ENCODE measurements around the gene CA6. TPM values are rescaled to one million over a fixed set of nuclear protein-coding genes. Genes with fewer than 3 reads are reported as not detected.
"Not testable (repeated sequence)": the region's sequence is repeated elsewhere in the genome, so short reads cannot be mapped to it uniquely, and the experiment has no call there.

CA6 gene
- total RNA-seq, 1 experiment from 2014 or later, result not detected

- peak; percentile 79 for DNase-seq (ENCODE audit: low spot score)
Observed at GRCh38 chr1:9004700-9005394, 59.2 kb downstream of the CA6 start.

DNA sequence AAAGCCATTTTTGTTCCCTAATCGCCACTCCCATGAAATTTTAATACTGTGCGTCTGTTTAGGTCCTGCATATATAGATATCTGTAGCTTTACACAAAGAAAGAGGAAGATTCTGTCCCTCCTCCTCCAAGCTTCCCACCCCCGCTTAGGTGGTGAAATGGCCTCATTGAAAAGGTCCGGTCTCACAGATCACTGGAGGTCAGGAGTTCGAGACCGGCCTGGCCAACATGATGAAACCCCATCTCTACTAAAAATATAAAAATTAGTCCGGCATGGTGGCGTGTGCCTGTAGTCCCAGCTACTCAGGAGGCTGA lies 59.7 kb downstream of the CA6 start:
- no peak for DNase-seq (ENCODE audit: low spot score)

DNA sequence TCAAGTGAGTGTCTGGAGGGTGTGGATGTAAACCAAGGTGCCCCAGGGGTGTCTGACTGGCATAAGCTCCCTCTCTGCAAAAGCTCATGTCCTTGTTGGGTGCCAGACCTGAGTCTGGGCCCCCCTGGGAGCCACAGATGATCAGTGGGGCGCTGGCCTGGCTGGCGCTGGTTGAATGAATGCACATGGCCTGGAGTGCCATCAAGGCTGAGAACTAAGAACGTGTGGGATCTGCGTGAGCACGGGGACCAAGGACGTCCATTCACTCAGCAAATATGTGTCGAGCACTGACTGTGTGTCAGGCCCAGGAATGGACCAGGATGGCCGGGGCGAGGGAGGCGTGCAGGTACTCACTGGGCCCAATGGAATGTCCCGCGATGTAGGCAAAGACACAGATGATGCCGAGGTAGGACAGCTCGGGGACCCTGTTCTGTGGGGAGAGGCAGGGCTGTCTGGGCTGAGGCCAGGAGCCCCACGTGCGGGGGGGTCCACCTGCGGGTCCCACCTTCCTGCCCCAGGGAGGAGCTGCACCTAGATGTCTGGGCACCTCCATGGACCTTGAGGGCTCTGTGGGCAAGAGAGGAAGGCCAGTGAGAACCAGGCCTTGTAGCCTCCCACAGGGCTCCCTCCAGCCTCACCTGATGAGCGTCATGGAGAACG lies 61.4 kb downstream of the CA6 start:
- DNase-seq (ENCODE audit: low spot score), result no peak

- DNase-seq (ENCODE audit: low spot score), result no peak
Observed at GRCh38 chr1:9008236-9008635, 62.6 kb downstream of the CA6 start.

DNA sequence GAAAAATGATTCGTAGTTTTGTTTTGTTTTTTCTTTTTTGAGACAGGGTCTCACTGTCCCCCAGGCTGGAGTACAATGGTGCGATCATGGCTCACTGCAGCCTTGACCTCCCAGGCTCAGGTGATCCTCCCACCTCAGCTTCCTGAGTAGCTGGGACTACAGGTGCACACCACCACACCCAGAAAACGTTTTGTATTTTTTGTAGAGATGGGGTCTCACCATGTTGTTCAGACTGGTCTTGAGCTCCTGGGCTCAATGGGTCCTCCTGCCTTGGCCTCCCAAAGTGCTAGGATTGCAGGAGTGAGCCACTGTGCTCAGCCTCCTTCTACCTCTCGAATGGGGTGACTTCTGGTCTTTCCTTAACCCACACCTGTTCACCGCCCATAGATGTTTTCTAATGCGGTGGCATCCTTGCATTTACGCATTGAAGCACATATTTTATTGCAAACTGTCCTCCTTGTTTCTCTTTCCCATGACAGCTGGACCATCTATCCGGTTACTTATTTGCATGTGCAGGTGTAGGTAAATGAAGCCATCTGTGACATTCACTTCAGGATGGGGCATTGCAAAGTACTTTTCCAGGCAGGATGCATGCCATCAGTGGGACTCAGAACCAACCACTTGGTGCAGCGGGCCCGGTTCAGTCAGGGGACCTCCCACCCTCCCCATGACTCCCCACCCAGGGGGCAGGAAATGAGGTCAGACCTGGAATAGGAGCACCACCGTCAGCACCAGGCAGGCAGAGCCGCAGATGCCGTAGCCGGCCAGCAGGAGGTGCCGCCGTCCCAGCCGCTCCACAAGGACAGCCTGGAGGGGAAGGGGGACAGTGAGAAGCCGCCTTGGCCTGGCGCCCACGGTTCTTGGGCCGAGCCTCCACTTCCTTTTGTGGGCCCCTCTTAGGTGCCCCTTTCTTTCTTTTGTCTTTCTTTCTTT lies 64.0 kb downstream of the CA6 start:
- DNase-seq (ENCODE audit: low spot score), result no peak

DNA sequence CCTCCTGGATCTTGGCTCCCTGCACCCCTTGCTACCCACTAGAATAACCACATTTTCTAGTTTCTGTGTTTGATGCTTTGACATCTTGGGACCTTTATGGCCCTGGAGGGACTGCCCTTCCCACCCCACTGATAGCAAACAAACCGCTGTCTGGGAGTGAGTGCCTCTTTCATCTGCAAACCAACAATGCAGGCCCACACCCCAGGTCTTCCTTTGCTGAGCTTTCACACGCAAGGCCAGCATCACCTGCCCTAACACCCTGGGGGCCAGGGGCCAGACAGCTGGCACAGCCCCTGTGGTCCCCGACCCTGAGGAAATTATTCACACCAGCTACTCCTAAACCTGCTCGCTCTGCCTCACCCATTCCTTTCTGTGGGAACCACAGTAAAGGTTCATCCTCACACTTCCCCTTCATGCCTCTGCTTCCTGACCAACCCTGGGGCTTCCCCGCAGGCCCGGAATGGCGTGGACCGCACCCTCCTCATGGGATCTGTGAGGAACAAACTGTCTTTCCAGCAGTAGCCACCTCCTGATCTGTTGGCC lies 65.2 kb downstream of the CA6 start:
- no peak for DNase-seq (ENCODE audit: low spot score)

DNA sequence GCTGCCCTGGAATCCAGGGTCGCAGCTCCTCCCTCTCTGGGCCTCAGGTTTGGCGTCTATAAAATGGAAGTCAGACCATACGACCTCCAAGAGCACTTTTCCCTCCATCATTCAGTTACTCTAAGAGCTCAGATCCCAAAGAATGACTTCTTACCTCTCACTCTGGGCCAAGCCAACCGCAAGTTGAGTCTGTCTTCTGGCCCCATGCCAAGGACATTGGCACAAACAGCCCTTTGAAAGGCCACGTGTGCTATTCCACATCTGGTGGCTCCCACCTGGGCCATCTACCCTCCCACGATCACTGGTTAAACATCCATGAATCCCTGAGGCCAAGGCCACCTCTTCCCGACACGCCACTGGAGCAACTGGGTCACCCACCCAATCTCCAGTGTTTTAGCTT lies 68.2 kb downstream of the CA6 start:
- no peak for DNase-seq (ENCODE audit: low spot score)

- no peak for DNase-seq (ENCODE audit: low spot score)
Observed at GRCh38 chr1:9014475-9015375, 69.1 kb downstream of the CA6 start.

DNA sequence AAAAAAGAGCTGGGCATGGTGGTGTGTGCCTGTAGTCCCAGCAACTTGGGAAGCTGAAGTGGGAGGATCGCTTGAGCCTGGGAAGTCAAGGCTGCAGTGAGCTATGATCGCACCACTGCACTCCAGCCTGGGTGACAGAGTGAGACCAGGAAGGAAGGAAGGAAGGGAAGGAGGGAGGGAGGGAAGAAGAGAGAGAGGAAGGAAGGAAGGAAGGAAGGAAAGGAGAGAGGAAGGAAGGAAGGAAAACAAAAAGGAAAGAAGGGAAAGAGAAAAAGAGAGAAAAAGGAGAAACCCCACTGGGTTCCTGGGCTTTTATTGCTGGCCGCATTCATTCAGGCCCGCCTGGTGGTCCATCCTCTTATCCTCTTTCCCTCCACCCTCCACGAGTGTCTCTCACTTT lies 70.8 kb downstream of the CA6 start:
- DNase-seq (ENCODE audit: low spot score), result no peak

DNA sequence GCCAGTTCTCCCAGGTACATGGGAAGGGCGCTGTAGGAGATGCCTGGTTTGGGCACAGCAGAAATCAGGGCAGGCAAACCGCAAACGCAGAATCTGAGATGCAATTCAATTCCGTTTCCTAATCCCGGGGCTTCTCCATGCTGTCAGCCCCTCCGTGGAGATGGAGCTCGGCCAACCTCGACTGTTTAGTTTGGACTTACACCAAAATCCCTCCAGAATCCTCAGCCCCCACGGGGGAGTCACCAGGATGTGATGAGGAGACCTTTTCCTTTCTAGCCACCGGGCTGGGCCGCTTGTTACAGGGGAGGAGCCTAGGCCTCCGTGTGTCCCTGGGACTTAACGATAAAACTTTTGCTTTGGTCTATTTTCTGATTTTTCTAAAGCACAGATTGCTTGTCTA lies 72.7 kb downstream of the CA6 start:
- DNase-seq (ENCODE audit: low spot score), result no peak

DNA sequence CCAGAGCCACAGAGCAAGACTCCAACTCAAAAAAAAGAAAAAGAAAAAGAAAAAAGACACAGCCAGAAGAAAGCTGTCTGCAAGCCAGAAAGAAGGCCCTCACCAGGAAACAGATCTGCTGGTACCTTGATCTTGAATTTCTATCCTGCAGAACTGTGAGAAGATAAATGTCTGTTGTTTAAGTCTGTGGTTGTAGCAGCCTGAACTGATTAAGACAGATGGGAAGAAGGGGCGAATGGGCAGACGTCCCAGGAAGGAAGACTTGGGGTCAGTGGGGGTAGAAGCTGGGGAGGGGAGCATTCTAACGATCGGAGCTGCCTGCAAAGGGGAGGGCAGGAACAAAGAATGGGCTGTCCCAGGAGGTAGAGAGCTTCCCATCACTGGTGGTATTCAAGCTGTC lies 74.2 kb downstream of the CA6 start:
- DNase-seq (ENCODE audit: low spot score), result no peak

DNA sequence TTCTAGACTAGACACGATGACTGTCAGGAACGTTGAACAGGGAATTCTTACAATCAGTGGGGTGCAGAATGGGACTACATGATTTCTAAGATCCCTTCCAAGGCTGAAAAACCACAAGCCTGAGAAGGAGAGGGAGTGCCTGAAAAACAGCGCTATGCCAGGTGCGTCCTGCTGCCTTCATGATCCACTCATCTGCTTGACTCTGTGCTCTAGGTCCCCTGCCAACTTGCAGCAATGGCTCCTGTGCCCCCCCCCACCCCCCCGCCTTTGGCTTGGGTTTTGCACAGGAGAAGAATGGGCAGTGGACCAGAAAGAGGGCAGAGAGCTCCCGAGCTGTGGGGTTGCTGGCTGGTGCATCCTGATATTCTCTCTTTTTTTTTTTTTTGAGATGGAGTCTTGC lies 74.6 kb downstream of the CA6 start:
- no peak for DNase-seq (ENCODE audit: low spot score)

DNA sequence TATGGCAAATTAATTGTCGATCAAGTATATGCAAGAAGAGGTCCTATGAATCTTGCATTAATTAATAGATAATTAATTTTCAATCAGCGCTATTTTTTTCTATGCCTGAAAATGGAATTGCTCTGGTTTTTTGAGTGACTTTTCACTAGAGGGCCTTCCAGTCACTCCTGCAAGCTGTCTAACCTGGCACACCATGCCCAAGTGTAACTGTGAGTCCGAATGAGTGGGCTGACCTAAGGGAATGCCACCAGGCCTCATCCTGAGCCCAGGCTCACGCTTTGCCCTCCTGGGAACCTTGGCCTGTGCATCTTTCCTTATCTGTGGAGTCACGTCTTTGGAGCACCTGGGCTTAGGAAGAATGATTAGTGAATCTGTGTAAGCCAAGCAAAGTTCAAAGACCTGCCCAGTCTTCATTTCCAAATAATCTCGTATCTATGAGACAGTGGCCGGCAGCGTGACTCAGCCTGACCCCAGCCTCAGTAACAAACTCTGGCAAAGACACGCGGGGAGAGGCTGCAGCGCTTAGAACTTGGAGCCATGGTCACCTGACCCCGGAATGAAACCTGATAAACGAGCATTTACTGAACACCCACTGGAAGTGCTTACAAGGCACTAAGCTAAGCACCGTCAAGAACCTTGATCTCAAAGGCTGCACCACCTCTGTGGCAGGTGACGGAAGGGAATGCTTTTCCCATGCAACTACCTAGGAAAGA lies 76.5 kb downstream of the CA6 start:
- DNase-seq (ENCODE audit: low spot score), result not testable (repeated sequence)

DNA sequence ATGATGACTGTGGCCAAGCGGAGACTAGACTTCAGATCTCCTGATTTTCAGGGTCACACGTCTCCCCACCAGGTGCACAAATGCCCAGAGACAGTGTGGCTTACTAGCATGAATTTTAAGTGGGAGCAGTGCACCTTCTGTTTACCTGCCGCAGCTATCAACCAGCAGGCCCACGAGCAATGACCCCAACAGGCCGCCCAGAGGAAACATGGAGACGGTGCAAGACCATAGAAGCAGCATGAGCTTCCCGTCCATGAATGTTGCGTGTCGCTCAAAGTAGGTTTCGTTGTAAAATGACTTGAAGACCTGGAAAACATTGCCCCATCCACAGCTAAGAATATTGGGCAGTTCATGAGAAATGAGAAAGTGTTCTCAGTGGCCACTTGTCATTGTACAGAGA lies 77.1 kb downstream of the CA6 start:
- no peak for DNase-seq (ENCODE audit: low spot score)

Other genes starting within 250 kb of the CA6 start
- gene RERE, start 128.2 kb upstream of the CA6 start, total RNA-seq (2014; rRNA removed; shearing (Covaris generic)), result 14.0 and 19.1 TPM in 2 replicates
- 2,952 and 3,019 TPM in 2 replicates for gene ENO1, start 67.2 kb upstream of the CA6 start, total RNA-seq (2014; rRNA removed; shearing (Covaris generic))
- not detected in 2 replicates for gene SLC2A7, start 80.6 kb downstream of the CA6 start, total RNA-seq (2014; rRNA removed; shearing (Covaris generic))
- gene SLC2A5, start 123.8 kb downstream of the CA6 start, total RNA-seq (2014; rRNA removed; shearing (Covaris generic)), result 0.47 and 1.7 TPM in 2 replicates
- 1.9 TPM in 2 replicates for gene GPR157, start 183.2 kb downstream of the CA6 start, total RNA-seq (2014; rRNA removed; shearing (Covaris generic))

All from H4 (cell line).